Common myeloid progenitor, CD34-positive (primary cell): ENCODE data around the gene GLRA1.

ENCODE experiments used
- CTCF ChIA-PET: fragments of 350-600 bp; sonication (Branson Sonifier 250); formaldehyde crosslinking; loops from one replicate; lab custom pipeline; 2021; ENCODE audit warnings: antibody characterized with exemption; lab: Charles Lee
- POLR2A ChIA-PET: fragments of 350-600 bp; sonication (Branson Sonifier 250); formaldehyde crosslinking; loops from one replicate; lab custom pipeline; 2021; ENCODE audit warnings: antibody characterized with exemption; lab: Charles Lee
- DNase-seq, 3 donors: peaks; one replicate each; pipeline versions ENCODE4 v3.0.0 to v3.0.0-alpha.2; 2013
- H3K27ac ChIP-seq, 2 experiments: 1 replicate in 1 of 2; 2 replicates in 1 of 2; pipeline ENCODE4 v1.7.0; 2013; ENCODE audit warnings: inconsistent platforms in 2 of 2, low read length in 2 of 2, mild to moderate bottlenecking in 2 of 2, low read depth in 1 of 2, moderate library complexity in 1 of 2; ENCODE audit not compliant: severe bottlenecking in 2 of 2, insufficient read depth in 1 of 2, poor library complexity in 1 of 2
- H3K27me3 ChIP-seq, 5 experiments: replicated peaks in 2 of 5; 1 replicate in 3 of 5; 2 replicates in 2 of 5; pipeline versions ENCODE4 v1.6.1 to v1.7.0; 2013; ENCODE audit warnings: low read length in 4 of 5, mild to moderate bottlenecking in 2 of 5, moderate library complexity in 2 of 5, inconsistent platforms in 1 of 5; ENCODE audit not compliant: insufficient read depth in 5 of 5, control insufficient read depth in 4 of 5
- H3K36me3 ChIP-seq, 4 experiments: 1 replicate in 2 of 4; 2 replicates in 2 of 4; pipeline versions ENCODE4 v1.6.1 to v1.7.0; 2013; ENCODE audit warnings: low read length in 3 of 4, control low read depth in 1 of 4, mild to moderate bottlenecking in 1 of 4; ENCODE audit not compliant: control insufficient read depth in 4 of 4, insufficient read depth in 4 of 4
- H3K4me1 ChIP-seq, 4 experiments: 1 replicate in 3 of 4; 2 replicates in 1 of 4; pipeline versions ENCODE4 v1.6.1 to v1.7.1; 2013; ENCODE audit warnings: low read length in 3 of 4, mild to moderate bottlenecking in 3 of 4, control low read depth in 1 of 4, inconsistent platforms in 1 of 4, moderate library complexity in 1 of 4; ENCODE audit not compliant: control insufficient read depth in 4 of 4, insufficient read depth in 4 of 4; ENCODE audit errors: control extremely low read depth in 1 of 4
- H3K4me3 ChIP-seq, 7 experiments: 1 replicate in 4 of 7; 2 replicates in 3 of 7; pipeline versions ENCODE4 v1.5.1 to v1.7.0; 2013; ENCODE audit warnings: mild to moderate bottlenecking in 7 of 7, low read length in 6 of 7, moderate library complexity in 6 of 7, inconsistent platforms in 2 of 7, low read depth in 2 of 7, control low read depth in 1 of 7; ENCODE audit not compliant: insufficient read depth in 4 of 7, control insufficient read depth in 1 of 7; ENCODE audit errors: extremely low read depth in 1 of 7
- H3K9me3 ChIP-seq, 5 experiments: 1 replicate in 4 of 5; 2 replicates in 1 of 5; pipeline versions ENCODE4 v1.6.1 to v1.7.1; 2013; ENCODE audit warnings: low read length in 4 of 5, mild to moderate bottlenecking in 2 of 5, inconsistent platforms in 1 of 5, low read depth in 1 of 5, moderate library complexity in 1 of 5; ENCODE audit not compliant: control insufficient read depth in 4 of 5, insufficient read depth in 2 of 5; ENCODE audit errors: control extremely low read depth in 1 of 5
- WGBS: methylation state at CpG from one replicate; pipeline ENCODE4 v1.1.5; 2013; ENCODE audit not compliant: insufficient coverage; 5-methylcytosine and 5-hydroxymethylcytosine counted together

GLRA1 gene

GRCh38 chr5:151800532-151800931 lies 124.1 kb downstream of the GLRA1 start:
- Histone ChIP-seq H3K4me1 (no peaks in the 10 kb centered on the region), H3K27ac (no peak overlapping the region), H3K27me3 (no peaks in the 10 kb centered on the region), H3K9me3 (no peaks in the 10 kb centered on the region), H3K4me3 (no peak overlapping the region), H3K36me3 (peaks cover 19 to 88% (median 64%) of the 10 kb centered on the region in 4 experiments)
- ChIA-PET POLR2A (no interaction called here), CTCF (interaction anchor here (0.6 to 0.8 kb wide), 3 partner anchors 11 to 163 kb away, joined by 3 read pairs; no protein-coding TSS in a partner anchor)
- DNase-seq = peak in 2 of 3 donors; percentile 24
- WGBS = 100% methylated on average over 1 of the region's 2 CpGs

GRCh38 chr5:151799407-151799806 lies 125.2 kb downstream of the GLRA1 start:
- Histone ChIP-seq H3K4me1 (no peaks in the 10 kb centered on the region), H3K36me3 (peaks cover 23 to 91% (median 68%) of the 10 kb centered on the region in 4 experiments), H3K27ac (no peak overlapping the region), H3K9me3 (no peaks in the 10 kb centered on the region), H3K4me3 (no peak overlapping the region), H3K27me3 (no peaks in the 10 kb centered on the region)
- ChIA-PET POLR2A (no interaction called here), CTCF (interaction anchor here (0.9 to 1.1 kb wide), 2 partner anchors 15 to 27 kb away, joined by 3 to 4 read pairs; partner anchors contain the start of gene G3BP1)
- WGBS = no CpG with 5 or more reads among the region's 3 CpGs
- DNase-seq = no peak

GRCh38 chr5:151798674-151799073 lies 126.0 kb downstream of the GLRA1 start:
- H3K4me1 ChIP-seq = no peaks in the 10 kb centered on the region
- H3K27ac ChIP-seq = no peak overlapping the region
- H3K9me3 ChIP-seq = no peaks in the 10 kb centered on the region
- no peak for DNase-seq
- H3K36me3 ChIP-seq = peaks cover 25 to 93% (median 67%) of the 10 kb centered on the region in 4 experiments
- POLR2A ChIA-PET = interaction anchor here (0.6 kb wide), 1 partner anchor 13 kb away, joined by 6 read pairs; no protein-coding TSS in a partner anchor
- WGBS = 100% methylated on average over 2 of the region's 3 CpGs
- CTCF ChIA-PET = interaction anchor here (1.0 to 1.1 kb wide), 2 partner anchors 11 to 26 kb away, joined by 3 read pairs; partner anchors contain the start of gene G3BP1
- H3K27me3 ChIP-seq = no peaks in the 10 kb centered on the region
- no peak overlapping the region for H3K4me3 ChIP-seq

GRCh38 chr5:151795426-151795825 lies 129.2 kb downstream of the GLRA1 start:
- peaks cover 22 to 97% (median 78%) of the 10 kb centered on the region in 4 experiments for H3K36me3 ChIP-seq
- ChIA-PET CTCF (no interaction called here), POLR2A (no interaction called here)
- H3K27ac ChIP-seq = no peak overlapping the region
- no peaks in the 10 kb centered on the region for H3K27me3 ChIP-seq
- H3K4me3 ChIP-seq = no peak overlapping the region
- no peaks in the 10 kb centered on the region for H3K4me1 ChIP-seq
- no CpG with 5 or more reads among the region's 1 CpG for WGBS
- DNase-seq = no peak
- no peaks in the 10 kb centered on the region for H3K9me3 ChIP-seq

GRCh38 chr5:151793358-151793757 lies 131.3 kb downstream of the GLRA1 start:
- Histone ChIP-seq H3K4me3 (no peak overlapping the region), H3K4me1 (no peaks in the 10 kb centered on the region), H3K27ac (no peak overlapping the region), H3K9me3 (no peaks in the 10 kb centered on the region), H3K36me3 (peaks cover 20 to 91% (median 73%) of the 10 kb centered on the region in 4 experiments), H3K27me3 (no peaks in the 10 kb centered on the region)
- ChIA-PET POLR2A (no interaction called here), CTCF (no interaction called here)
- 100% methylated on average over 1 of the region's 3 CpGs for WGBS
- no peak for DNase-seq

- Histone ChIP-seq H3K4me3 (no peak overlapping the region), H3K27ac (no peak overlapping the region), H3K9me3 (no peaks in the 10 kb centered on the region), H3K27me3 (no peaks in the 10 kb centered on the region), H3K4me1 (peaks cover 0 to 9% (median 4%) of the 10 kb centered on the region in 4 experiments), H3K36me3 (peaks cover 7 to 56% (median 38%) of the 10 kb centered on the region in 4 experiments)
- 100% methylated on average over 2 of the region's 6 CpGs for WGBS
- no peak for DNase-seq
- ChIA-PET CTCF (interaction anchor here (0.8 to 1.0 kb wide), 2 partner anchors 11 to 23 kb away, joined by 3 read pairs; no protein-coding TSS in a partner anchor), POLR2A (interaction anchor here (1.4 kb wide), 1 partner anchor 16 kb away, joined by 6 read pairs; the partner anchor contains the start of gene G3BP1)
Observed at GRCh38 chr5:151787817-151788216, 136.8 kb downstream of the GLRA1 start.

- Histone ChIP-seq H3K27ac (no peak overlapping the region), H3K27me3 (no peaks in the 10 kb centered on the region), H3K9me3 (no peaks in the 10 kb centered on the region), H3K36me3 (peaks cover 4 to 43% (median 26%) of the 10 kb centered on the region in 4 experiments), H3K4me1 (peaks cover 0 to 9% (median 6%) of the 10 kb centered on the region in 4 experiments), H3K4me3 (no peak overlapping the region)
- WGBS = 89% methylated on average over 3 of the region's 4 CpGs
- ChIA-PET POLR2A (interaction anchor here (1.0 kb wide), 1 partner anchor 15 kb away, joined by 3 read pairs; the partner anchor contains the start of gene G3BP1), CTCF (no interaction called here)
- DNase-seq = no peak
Observed at GRCh38 chr5:151786468-151786867, 138.2 kb downstream of the GLRA1 start.
